Measurements from ENCODE around the gene RGS17.
"Not testable (repeated sequence)": the region's sequence is repeated elsewhere in the genome, so short reads cannot be mapped to it uniquely, and the experiment has no call there.

RGS17 gene

GRCh38 chr6:152976749-152977148 is 154.3 kb downstream of the RGS17 start:
- in situ Hi-C loops (cut with HindIII; ENCODE audit: low sequenced_read_pairs): no loop called here
- TF ChIP-seq, protein P1, sequence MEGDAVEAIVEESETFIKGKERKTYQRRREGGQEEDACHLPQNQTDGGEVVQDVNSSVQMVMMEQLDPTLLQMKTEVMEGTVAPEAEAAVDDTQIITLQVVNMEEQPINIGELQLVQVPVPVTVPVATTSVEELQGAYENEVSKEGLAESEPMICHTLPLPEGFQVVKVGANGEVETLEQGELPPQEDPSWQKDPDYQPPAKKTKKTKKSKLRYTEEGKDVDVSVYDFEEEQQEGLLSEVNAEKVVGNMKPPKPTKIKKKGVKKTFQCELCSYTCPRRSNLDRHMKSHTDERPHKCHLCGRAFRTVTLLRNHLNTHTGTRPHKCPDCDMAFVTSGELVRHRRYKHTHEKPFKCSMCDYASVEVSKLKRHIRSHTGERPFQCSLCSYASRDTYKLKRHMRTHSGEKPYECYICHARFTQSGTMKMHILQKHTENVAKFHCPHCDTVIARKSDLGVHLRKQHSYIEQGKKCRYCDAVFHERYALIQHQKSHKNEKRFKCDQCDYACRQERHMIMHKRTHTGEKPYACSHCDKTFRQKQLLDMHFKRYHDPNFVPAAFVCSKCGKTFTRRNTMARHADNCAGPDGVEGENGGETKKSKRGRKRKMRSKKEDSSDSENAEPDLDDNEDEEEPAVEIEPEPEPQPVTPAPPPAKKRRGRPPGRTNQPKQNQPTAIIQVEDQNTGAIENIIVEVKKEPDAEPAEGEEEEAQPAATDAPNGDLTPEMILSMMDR (IDR thresholded peaks at IDR 0.05; ENCODE audit: low read depth, low read length, missing control alignments): no peak
- H3K4me3 ChIP-seq (ENCODE audit: low read depth, low read length): no peak overlapping the region
- no peak for DNase-seq (ENCODE audit: low read depth)

DNA sequence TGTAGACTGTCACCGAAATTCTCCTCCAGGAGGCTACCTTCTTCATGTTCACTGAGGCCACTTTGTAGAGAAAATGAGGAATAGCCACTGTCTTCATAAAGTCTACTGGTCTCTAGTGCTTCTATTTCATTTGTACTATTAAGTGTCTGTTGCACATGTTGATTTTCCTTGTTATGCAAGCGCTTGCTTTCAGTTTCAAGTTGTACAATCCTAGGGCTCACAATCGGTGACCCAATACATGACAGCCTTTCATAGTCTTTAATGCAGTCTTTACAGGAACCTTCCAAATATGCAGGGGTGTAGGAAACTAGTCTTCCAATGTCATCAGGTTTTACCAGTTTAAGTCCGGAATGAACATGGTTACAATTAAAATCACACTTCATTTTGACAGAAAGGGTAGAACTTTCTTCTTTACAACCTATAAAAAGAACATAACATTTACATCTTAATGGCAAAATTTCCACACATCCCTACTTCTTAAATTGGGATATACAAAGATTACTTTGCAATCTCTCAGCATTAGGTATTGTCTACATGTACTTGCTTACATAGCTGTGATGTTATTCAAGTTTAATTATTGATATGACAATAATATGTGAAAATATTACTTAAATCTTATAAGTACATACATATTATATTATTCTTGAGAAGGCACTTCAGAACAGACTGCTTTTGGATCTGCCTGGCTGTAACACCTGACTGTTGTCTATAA is 155.7 kb downstream of the RGS17 start:
- in situ Hi-C loops (cut with HindIII; ENCODE audit: low sequenced_read_pairs): no loop called here
- DNase-seq (ENCODE audit: low read depth): no peak
- TF ChIP-seq, protein P1 (IDR thresholded peaks at IDR 0.05; ENCODE audit: low read depth, low read length, missing control alignments): no peak
- H3K4me3 ChIP-seq (ENCODE audit: low read depth, low read length): no peak overlapping the region

GRCh38 chr6:152973916-152974315 is 157.2 kb downstream of the RGS17 start:
- in situ Hi-C loops (cut with HindIII; ENCODE audit: low sequenced_read_pairs): no loop called here
- DNase-seq (ENCODE audit: low read depth): no peak
- no peak overlapping the region for H3K4me3 ChIP-seq (ENCODE audit: low read depth, low read length)
- TF ChIP-seq, protein P1 (IDR thresholded peaks at IDR 0.05; ENCODE audit: low read depth, low read length, missing control alignments): no peak

- in situ Hi-C loops (cut with HindIII; ENCODE audit: low sequenced_read_pairs): no loop called here
- no peak overlapping the region for H3K4me3 ChIP-seq (ENCODE audit: low read depth, low read length)
- TF ChIP-seq, protein P1 (IDR thresholded peaks at IDR 0.05; ENCODE audit: low read depth, low read length, missing control alignments): no peak
- DNase-seq (ENCODE audit: low read depth): no peak
Observed at GRCh38 chr6:152969688-152970418, 161.2 kb downstream of the RGS17 start.

GRCh38 chr6:152966168-152966894 is 164.8 kb downstream of the RGS17 start:
- DNase-seq (ENCODE audit: low read depth); in situ Hi-C loops (cut with HindIII; ENCODE audit: low sequenced_read_pairs); H3K4me3 ChIP-seq (ENCODE audit: low read depth, low read length): not testable (repeated sequence)

DNA sequence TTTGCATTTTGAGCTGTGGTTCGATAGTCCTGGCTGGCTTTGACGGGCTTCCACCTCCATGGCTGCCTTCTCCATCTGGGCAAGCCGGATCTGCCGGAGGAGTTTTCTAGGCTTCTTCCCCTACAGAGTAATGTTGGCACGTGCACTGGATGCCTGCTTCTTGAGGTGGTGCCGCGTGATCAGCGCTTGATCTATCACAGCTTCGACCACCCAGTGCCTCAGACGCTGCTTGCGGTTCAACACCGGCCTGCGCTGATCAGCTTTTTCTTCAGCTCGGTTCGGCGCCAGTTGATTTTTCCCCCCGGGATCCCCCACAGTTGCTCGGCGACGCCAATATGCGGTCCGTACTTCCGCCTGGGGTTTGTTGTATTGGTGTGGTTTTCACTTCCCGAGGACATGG is 171.7 kb downstream of the RGS17 start:
- TF ChIP-seq, protein P1 (IDR thresholded peaks at IDR 0.05; ENCODE audit: low read depth, low read length, missing control alignments): no peak
- no peak for DNase-seq (ENCODE audit: low read depth)
- no peak overlapping the region for H3K4me3 ChIP-seq (ENCODE audit: low read depth, low read length)
- in situ Hi-C loops (cut with HindIII; ENCODE audit: low sequenced_read_pairs): no loop called here

All from astrocyte of the cerebellum (primary cell).